Spleen (tissue), 11 donors: Measurements from ENCODE around the gene PDE10A. TPM values are rescaled to one million over a fixed set of nuclear protein-coding genes. Genes with fewer than 3 reads are reported as not detected.

Source experiments
- DNase-seq: peaks from one replicate; pipeline ENCODE4 v3.0.0-alpha.2; 2020
- H3K27ac ChIP-seq, 8 donors: fragments of 200-600 bp; sonication (generic) in 7 of 8; 1 replicate in 4 of 8; 2 replicates in 4 of 8; pipeline versions ENCODE4 v1.5.0 to v1.8.0; 2016 to 2021; ENCODE audit warnings: inconsistent platforms in 4 of 8, mild to moderate bottlenecking in 4 of 8, moderate library complexity in 1 of 8
- H3K27me3 ChIP-seq, 7 donors: fragments of 200-600 bp; sonication (generic) in 6 of 7; replicated peaks in 1 of 7; 1 replicate in 4 of 7; 2 replicates in 3 of 7; pipeline versions ENCODE4 v1.5.0 to v1.8.0; 2016 to 2021; ENCODE audit warnings: inconsistent platforms in 3 of 7, mild to moderate bottlenecking in 1 of 7
- H3K36me3 ChIP-seq, 6 donors: fragments of 200-600 bp; sonication (generic) in 5 of 6; 1 replicate in 4 of 6; 2 replicates in 2 of 6; pipeline versions ENCODE4 v1.5.0 to v1.8.0; 2016 to 2021; ENCODE audit warnings: inconsistent platforms in 2 of 6
- H3K4me1 ChIP-seq, 6 donors: fragments of 200-600 bp; sonication (generic) in 5 of 6; 1 replicate in 3 of 6; 2 replicates in 3 of 6; pipeline versions ENCODE4 v1.5.0 to v1.8.0; 2016 to 2021; ENCODE audit warnings: inconsistent platforms in 3 of 6
- H3K4me3 ChIP-seq, 8 donors: fragments of 200-600 bp; sonication (generic) in 7 of 8; 1 replicate in 4 of 8; 2 replicates in 4 of 8; pipeline versions ENCODE4 v1.5.0 to v1.8.0; 2016 to 2021; ENCODE audit warnings: inconsistent platforms in 4 of 8, mild to moderate bottlenecking in 4 of 8, moderate library complexity in 2 of 8
- H3K9me3 ChIP-seq, 8 donors: fragments of 200-600 bp; sonication (generic) in 7 of 8; 1 replicate in 4 of 8; 2 replicates in 4 of 8; pipeline versions ENCODE4 v1.5.0 to v1.8.0; 2016 to 2021; ENCODE audit warnings: inconsistent platforms in 4 of 8
- POLR2A ChIP-seq, 3 donors: fragments of 450-650 bp; IDR thresholded peaks; one replicate each; pipeline ENCODE4 v1.5.1; 2017; ENCODE audit warnings: antibody characterized with exemption in 3 of 3, mild to moderate bottlenecking in 1 of 3
- POLR2AphosphoS5 ChIP-seq, 3 donors: sonication (generic); formaldehyde crosslinking; IDR thresholded peaks; one replicate each; pipeline ENCODE4 v1.5.1; 2017; ENCODE audit warnings: antibody characterized with exemption in 3 of 3
- WGBS, 5 donors: extraction: QIAGEN DNeasy Blood & Tissue Kit in 3 of 5; methylation state at CpG; one replicate each; pipeline versions ENCODE4 v1.1.5 to v1.1.7; 2013 to 2018; 5-methylcytosine and 5-hydroxymethylcytosine counted together
- intact Hi-C: fragments of 100-400 bp; cut with DNase I; formaldehyde crosslinking; loops from one replicate; pipeline ENCODE4 v1.15.0; 2023; ENCODE audit warnings: low total_unique reads
- polyA plus RNA-seq, 3 donors: library from polyadenylated mRNA; stranded (reverse); fragments of 200-250 nt; gene quantifications; one replicate each; pipeline ENCODE4 v1.2.1, GENCODE V29; 2013
- total RNA-seq, 7 donors: library from RNA; depleted of rRNA in 3 of 7; stranded (reverse); fragments of >200 nt in 3 of 7; fragmentation: NEBNext Ultra II Directional in 4 of 7; extraction: Animal tissue kit (Norgen Biotek cat#: 25700) in 4 of 7; gene quantifications; one replicate each; pipeline versions ENCODE4 v1.1.0 to v1.2.1, GENCODE V29; 2016 to 2021
- TF ChIP-seq, protein P1 (sequence below), 11 experiments: fragments of 200-600 bp in 7 of 11; fragments of 450-650 bp in 4 of 11; sonication (generic) in 4 of 11; IDR thresholded peaks in 8 of 11; conservative IDR thresholded peaks in 3 of 11; 1 replicate in 7 of 11; 2 replicates in 4 of 11; pipeline versions ENCODE4 v1.4.0 to v1.8.0; 2016 to 2021; ENCODE audit warnings: antibody characterized with exemption in 11 of 11, inconsistent platforms in 4 of 11, mild to moderate bottlenecking in 1 of 11
- donor health status: healthy with polysubstance abuse.
- donor health status: DM: no; HTN: no; CAD: no; lungs with moderate emphysema.
- donor health status: DM: no; HTN: no; CAD: no.
- donor health status: Bipolar disorder and iron deficiency.
- donor health status: healthy.
- donor health status: DM: no; HTN: no; CAD: no.
- donor health status: DM: yes; HTN: yes; CAD: no.

Gene PDE10A
- total and polyA plus RNA-seq, 10 donors, result 1.1 to 28.2 (median 9.6) TPM

GRCh38 chr6:165488624-165489295 lies 174.3 kb downstream of the PDE10A start:
- peaks cover 0 to 7% (median 0%) of the 10 kb centered on the region in 8 donors for H3K9me3 ChIP-seq
- no peaks in the 10 kb centered on the region for H3K36me3 ChIP-seq
- WGBS, 5 donors, result 77 to 92% (median 85%) methylated on average over 9 of the region's 9 CpGs
- H3K27me3 ChIP-seq, result no peaks in the 10 kb centered on the region
- intact Hi-C loops, result no loop called here
- no peak for DNase-seq
- H3K4me1 ChIP-seq, result no peaks in the 10 kb centered on the region
- no peak overlapping the region for H3K4me3 ChIP-seq
- no peak for TF ChIP-seq POLR2A (IDR thresholded peaks at IDR 0.05)
- TF ChIP-seq POLR2AphosphoS5 (IDR thresholded peaks at IDR 0.05), result no peak
- TF ChIP-seq, protein P1, sequence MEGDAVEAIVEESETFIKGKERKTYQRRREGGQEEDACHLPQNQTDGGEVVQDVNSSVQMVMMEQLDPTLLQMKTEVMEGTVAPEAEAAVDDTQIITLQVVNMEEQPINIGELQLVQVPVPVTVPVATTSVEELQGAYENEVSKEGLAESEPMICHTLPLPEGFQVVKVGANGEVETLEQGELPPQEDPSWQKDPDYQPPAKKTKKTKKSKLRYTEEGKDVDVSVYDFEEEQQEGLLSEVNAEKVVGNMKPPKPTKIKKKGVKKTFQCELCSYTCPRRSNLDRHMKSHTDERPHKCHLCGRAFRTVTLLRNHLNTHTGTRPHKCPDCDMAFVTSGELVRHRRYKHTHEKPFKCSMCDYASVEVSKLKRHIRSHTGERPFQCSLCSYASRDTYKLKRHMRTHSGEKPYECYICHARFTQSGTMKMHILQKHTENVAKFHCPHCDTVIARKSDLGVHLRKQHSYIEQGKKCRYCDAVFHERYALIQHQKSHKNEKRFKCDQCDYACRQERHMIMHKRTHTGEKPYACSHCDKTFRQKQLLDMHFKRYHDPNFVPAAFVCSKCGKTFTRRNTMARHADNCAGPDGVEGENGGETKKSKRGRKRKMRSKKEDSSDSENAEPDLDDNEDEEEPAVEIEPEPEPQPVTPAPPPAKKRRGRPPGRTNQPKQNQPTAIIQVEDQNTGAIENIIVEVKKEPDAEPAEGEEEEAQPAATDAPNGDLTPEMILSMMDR (IDR thresholded peaks at IDR 0.05 in 8 of 11, conservative IDR thresholded peaks at IDR 0.05 in 3 of 11), result no peak
- no peak overlapping the region for H3K27ac ChIP-seq

DNA sequence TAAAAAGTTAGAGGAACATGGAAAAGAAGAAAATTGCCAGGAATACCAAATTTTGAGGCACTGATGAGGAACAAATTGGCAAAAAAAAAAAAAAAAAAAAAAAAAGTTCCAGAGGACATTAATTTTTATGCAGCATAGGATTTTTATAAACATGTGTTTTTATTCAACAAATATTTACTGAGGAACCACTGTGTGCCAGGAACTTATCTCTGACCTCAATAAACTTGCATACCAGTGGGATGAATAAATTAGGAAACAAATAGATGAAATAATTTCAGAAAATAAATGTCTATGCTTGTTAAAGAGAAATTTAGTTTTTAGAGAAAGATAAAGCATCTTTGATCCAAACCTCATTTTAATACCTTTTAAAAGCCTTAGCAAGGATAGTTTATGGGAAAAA lies 175.1 kb downstream of the PDE10A start:
- Histone ChIP-seq H3K27ac (no peak overlapping the region), H3K9me3 (peaks cover 0 to 5% (median 0%) of the 10 kb centered on the region in 8 donors), H3K4me1 (no peaks in the 10 kb centered on the region), H3K27me3 (no peaks in the 10 kb centered on the region), H3K36me3 (no peaks in the 10 kb centered on the region), H3K4me3 (no peak overlapping the region)
- intact Hi-C loops, result no loop called here
- no peak for DNase-seq
- TF ChIP-seq POLR2AphosphoS5 (IDR thresholded peaks at IDR 0.05) (no peak), POLR2A (IDR thresholded peaks at IDR 0.05) (no peak)
- TF ChIP-seq, protein P1 (IDR thresholded peaks at IDR 0.05 in 8 of 11, conservative IDR thresholded peaks at IDR 0.05 in 3 of 11), result no peak

DNA sequence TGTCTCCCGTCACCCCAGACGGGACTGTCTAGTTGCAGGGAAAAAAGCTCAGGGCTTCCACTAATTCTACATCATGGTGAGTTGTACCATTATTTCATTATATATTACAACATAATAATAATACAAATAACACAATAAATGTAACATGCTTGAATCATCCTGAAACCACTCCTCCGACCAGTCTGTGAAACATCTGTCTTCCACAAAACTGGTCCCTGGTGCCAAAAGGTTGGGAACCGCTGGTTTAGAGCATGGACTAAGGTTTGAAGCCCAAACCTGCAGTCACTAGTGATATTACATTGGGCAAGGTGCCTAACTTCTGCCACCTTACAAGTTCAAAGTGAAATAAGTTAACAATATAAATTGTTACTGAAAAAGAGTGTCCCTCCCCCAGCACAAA lies 175.7 kb downstream of the PDE10A start:
- 85 to 91% (median 89%) methylated on average over 4 of the region's 4 CpGs for WGBS, 5 donors
- no peak for TF ChIP-seq POLR2A (IDR thresholded peaks at IDR 0.05)
- TF ChIP-seq POLR2AphosphoS5 (IDR thresholded peaks at IDR 0.05), result no peak
- TF ChIP-seq, protein P1 (IDR thresholded peaks at IDR 0.05 in 8 of 11, conservative IDR thresholded peaks at IDR 0.05 in 3 of 11), result no peak
- peaks cover 0 to 4% (median 0%) of the 10 kb centered on the region in 8 donors for H3K9me3 ChIP-seq
- no peak for DNase-seq
- no peaks in the 10 kb centered on the region for H3K36me3 ChIP-seq
- no peaks in the 10 kb centered on the region for H3K4me1 ChIP-seq
- H3K27ac ChIP-seq, result no peak overlapping the region
- intact Hi-C loops, result no loop called here
- H3K4me3 ChIP-seq, result no peak overlapping the region
- no peaks in the 10 kb centered on the region for H3K27me3 ChIP-seq

DNA sequence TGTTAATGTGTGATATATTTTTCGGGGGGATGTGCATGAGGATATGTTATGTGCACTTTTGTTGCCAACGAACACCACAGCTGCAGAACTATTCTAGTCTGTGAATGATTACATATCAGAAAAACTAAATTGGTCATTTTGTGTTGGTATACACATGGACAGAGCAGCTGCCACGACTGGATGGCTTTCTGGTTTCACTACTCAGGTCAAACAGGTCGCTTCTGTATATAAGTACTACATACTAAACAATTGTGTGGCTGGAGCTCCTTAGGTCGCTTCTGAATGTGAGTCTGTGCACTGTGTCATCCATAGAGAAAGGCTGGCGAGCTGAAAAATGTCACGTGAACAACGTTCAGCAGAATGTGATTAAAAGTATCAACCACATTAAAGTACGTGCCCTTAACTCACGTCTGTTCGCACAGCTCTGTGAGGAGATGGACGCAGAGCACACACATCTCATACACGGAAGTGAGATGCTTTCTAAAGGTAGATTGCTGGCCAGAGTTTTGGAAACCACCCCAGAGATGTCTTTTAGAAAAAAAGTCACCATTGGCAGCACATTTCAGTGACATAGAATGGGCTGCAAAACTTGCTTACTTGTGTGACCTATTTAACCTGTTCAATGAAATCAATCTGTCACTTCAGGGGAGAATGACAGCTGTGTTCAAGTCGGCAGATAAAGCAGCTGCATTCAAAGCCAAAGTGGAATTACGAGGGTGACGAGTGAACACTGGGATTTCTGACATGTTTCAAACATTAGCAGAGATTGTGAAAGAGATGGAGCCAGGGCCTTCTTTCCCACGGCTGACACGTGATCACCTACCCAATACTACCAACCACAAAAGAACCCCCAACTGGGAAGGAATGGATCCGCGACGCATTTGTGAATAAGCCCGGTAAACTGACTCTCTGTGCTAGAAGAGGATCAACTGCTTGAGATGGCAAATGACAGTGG lies 176.6 kb downstream of the PDE10A start:
- peaks cover 0 to 4% (median 0%) of the 10 kb centered on the region in 8 donors for H3K9me3 ChIP-seq
- no peaks in the 10 kb centered on the region for H3K36me3 ChIP-seq
- TF ChIP-seq POLR2A (IDR thresholded peaks at IDR 0.05) (no peak), POLR2AphosphoS5 (IDR thresholded peaks at IDR 0.05) (no peak)
- TF ChIP-seq, protein P1 (IDR thresholded peaks at IDR 0.05 in 8 of 11, conservative IDR thresholded peaks at IDR 0.05 in 3 of 11), result no peak
- H3K27me3 ChIP-seq, result no peaks in the 10 kb centered on the region
- WGBS, 5 donors, result 83 to 85% (median 83%) methylated on average over 22 of the region's 22 CpGs
- H3K4me3 ChIP-seq, result no peak overlapping the region
- intact Hi-C loops, result no loop called here
- no peak for DNase-seq
- no peaks in the 10 kb centered on the region for H3K4me1 ChIP-seq
- H3K27ac ChIP-seq, result no peak overlapping the region
